HT1080 (cell line): ENCODE measurements around the gene SYNRG. TPM values are rescaled to one million over a fixed set of nuclear protein-coding genes. Genes with fewer than 3 reads are reported as not detected.

Source experiments
- DNase-seq: peaks from one replicate; pipeline ENCODE4 v3.0.0-alpha.2; 2015; ENCODE audit warnings: low read depth
- small RNA-seq: library from RNA; depleted of rRNA; stranded (forward); fragments of <200 nt; gene quantifications from one replicate; pipeline ENCODE3, GENCODE V24; 2014
- total RNA-seq: library from RNA; depleted of rRNA; stranded (reverse); fragments of >200 nt; shearing (Covaris generic); gene quantifications from 2 replicates; pipeline ENCODE4 v1.2.3, GENCODE V29; 2014; rRNA removed

SYNRG gene
- total RNA-seq, 1 experiment from 2014 or later: 7.4 TPM

GRCh38 chr17:37479025-37479424, 130.2 kb downstream of the SYNRG start:
- DNase-seq: no peak

- no peak for DNase-seq
Observed at GRCh38 chr17:37478187-37478586, 131.0 kb downstream of the SYNRG start.

- DNase-seq: no peak
Observed at GRCh38 chr17:37476431-37477120, 132.6 kb downstream of the SYNRG start.

GRCh38 chr17:37475731-37476420, 133.3 kb downstream of the SYNRG start:
- no peak for DNase-seq

- no peak for DNase-seq
Observed at GRCh38 chr17:37470181-37470580, 139.0 kb downstream of the SYNRG start.

GRCh38 chr17:37466471-37466870, 142.7 kb downstream of the SYNRG start:
- peak; percentile 25 for DNase-seq

GRCh38 chr17:37465069-37465616, 144.1 kb downstream of the SYNRG start:
- DNase-seq: peak; percentile 81

Small RNA genes lying within 50 kb of the gene (small RNA-seq; reads per million reads assigned to genes)
- gene MIR378J: not detected

Other genes with a start within 250 kb of the SYNRG start
- gene C17orf78, start 233.4 kb downstream of the SYNRG start, total RNA-seq: not detected in 2 replicates
- 30.4 and 43.6 TPM in 2 replicates for gene ACACA, start 202.6 kb downstream of the SYNRG start, total RNA-seq
- gene TADA2A, start 202.5 kb downstream of the SYNRG start, total RNA-seq: 26.7 and 28.8 TPM in 2 replicates
- gene DUSP14, start 119.5 kb downstream of the SYNRG start, total RNA-seq: 69.7 and 82.3 TPM in 2 replicates
- 24.6 and 29.9 TPM in 2 replicates for gene DDX52, start 34.0 kb upstream of the SYNRG start, total RNA-seq
- gene HNF1B, start 135.6 kb upstream of the SYNRG start, total RNA-seq: not detected in 2 replicates